WTC11 (cell line): ENCODE measurements around the gene GP2. TPM values are rescaled to one million over a fixed set of nuclear protein-coding genes. Genes with fewer than 3 reads are reported as not detected.
A peak's percentile ranks its signal among the peaks of the same experiment; 100 is the strongest.

ENCODE experiments used
- ATAC-seq: fragments of 200-7000 bp; cut with Tn5 transposase; 2 replicates; pipeline ENCODE4 v1.10.0; 2021; ENCODE audit warnings: mild to moderate bottlenecking, moderate library complexity
- CTCF ChIA-PET: fragments of 300-600 bp; sonication (Branson Sonifier 250); formaldehyde crosslinking; loops from one replicate; lab custom pipeline; 2021; ENCODE audit warnings: antibody characterized with exemption; lab: Charles Lee
- POLR2A ChIA-PET: fragments of 350-600 bp; sonication (Branson Sonifier 250); formaldehyde crosslinking; loops from one replicate; lab custom pipeline; 2021; ENCODE audit warnings: antibody characterized with exemption; lab: Charles Lee
- DNase-seq: peaks from one replicate; pipeline ENCODE4 v3.0.0; 2021; ENCODE audit warnings: low spot score
- H3K27ac Mint-ChIP-seq: 2 replicates; pipeline ENCODE4 v1.8.0; 2021; ENCODE audit warnings: mixed read lengths
- H3K27me3 Mint-ChIP-seq: 2 replicates; pipeline ENCODE4 v1.8.0; 2021; ENCODE audit warnings: low read depth, mild to moderate bottlenecking, moderate library complexity, mixed read lengths
- H3K36me3 Mint-ChIP-seq: 2 replicates; pipeline ENCODE4 v1.8.0; 2021; ENCODE audit warnings: mixed read lengths
- H3K4me1 Mint-ChIP-seq: 2 replicates; pipeline ENCODE4 v1.8.0; 2022; ENCODE audit warnings: mixed read lengths
- H3K4me3 Mint-ChIP-seq: 2 replicates; pipeline ENCODE4 v1.8.0; 2021; ENCODE audit warnings: mild to moderate bottlenecking, moderate library complexity, mixed read lengths
- H3K9me3 Mint-ChIP-seq: 2 replicates; pipeline ENCODE4 v1.8.0; 2021; ENCODE audit warnings: mixed read lengths
- AR ChIP-seq: fragments of 250-450 bp; sonication (Bioruptor Pico); IDR thresholded peaks from 2 replicates; pipeline ENCODE4 v1.9.0; 2021; ENCODE audit warnings: mild to moderate bottlenecking
- ATF3 ChIP-seq: sonication (generic); formaldehyde crosslinking; conservative IDR thresholded peaks from 2 replicates; pipeline ENCODE4 v1.8.1; 2022; ENCODE audit warnings: mild to moderate bottlenecking, missing genetic modification reagents
- CREB1 ChIP-seq: sonication (generic); formaldehyde crosslinking; IDR thresholded peaks from 2 replicates; pipeline ENCODE4 v1.8.0; 2023; ENCODE audit warnings: mild to moderate bottlenecking, missing genetic modification reagents
- E2F1 ChIP-seq: sonication (generic); formaldehyde crosslinking; IDR thresholded peaks from 2 replicates; pipeline ENCODE4 v1.8.0; 2022; ENCODE audit warnings: mild to moderate bottlenecking, missing genetic modification reagents
- ESRRA ChIP-seq: sonication (generic); formaldehyde crosslinking; IDR thresholded peaks from 2 replicates; pipeline ENCODE4 v1.8.1; 2022; ENCODE audit warnings: mild to moderate bottlenecking, missing genetic modification reagents, borderline replicate concordance
- FOXK1 ChIP-seq: sonication (generic); formaldehyde crosslinking; IDR thresholded peaks from 2 replicates; pipeline ENCODE4 v1.8.0; 2022; ENCODE audit warnings: mild to moderate bottlenecking, moderate library complexity, missing genetic modification reagents
- GTF2I ChIP-seq: fragments of 250-450 bp; sonication (Bioruptor Pico); conservative IDR thresholded peaks from 2 replicates; pipeline ENCODE4 v1.4.0; 2021; ENCODE audit warnings: mild to moderate bottlenecking
- HMGXB4 ChIP-seq: sonication (generic); formaldehyde crosslinking; IDR thresholded peaks from 2 replicates; pipeline ENCODE4 v1.8.1; 2023; ENCODE audit warnings: mild to moderate bottlenecking, moderate library complexity, missing genetic modification reagents
- MXD4 ChIP-seq: fragments of 250-450 bp; sonication (Bioruptor Pico); IDR thresholded peaks from 2 replicates; pipeline ENCODE4 v1.8.0; 2021; ENCODE audit warnings: mild to moderate bottlenecking, moderate library complexity, borderline replicate concordance
- NR3C1 ChIP-seq: sonication (generic); formaldehyde crosslinking; conservative IDR thresholded peaks from 2 replicates; pipeline ENCODE4 v1.8.1; 2023; ENCODE audit warnings: low read depth, mild to moderate bottlenecking, missing genetic modification reagents
- PREB ChIP-seq: sonication (generic); formaldehyde crosslinking; IDR thresholded peaks from 2 replicates; pipeline ENCODE4 v1.8.1; 2022; ENCODE audit warnings: mild to moderate bottlenecking, missing genetic modification reagents, moderate library complexity, borderline replicate concordance
- RELA ChIP-seq: sonication (generic); formaldehyde crosslinking; IDR thresholded peaks from 2 replicates; pipeline ENCODE4 v1.8.1; 2022; ENCODE audit warnings: missing genetic modification reagents, mild to moderate bottlenecking, borderline replicate concordance
- SMAD3 ChIP-seq: sonication (generic); formaldehyde crosslinking; IDR thresholded peaks from 2 replicates; pipeline ENCODE4 v1.8.0; 2022; ENCODE audit warnings: missing genetic modification reagents, mild to moderate bottlenecking, borderline replicate concordance
- SMAD4 ChIP-seq: sonication (generic); formaldehyde crosslinking; IDR thresholded peaks from 2 replicates; pipeline ENCODE4 v1.8.0; 2022; ENCODE audit warnings: mild to moderate bottlenecking, missing genetic modification reagents
- SOX15 ChIP-seq: fragments of 250-450 bp; sonication (Bioruptor Pico); IDR thresholded peaks from 2 replicates; pipeline ENCODE4 v1.9.0; 2021; ENCODE audit warnings: mild to moderate bottlenecking
- TP53 ChIP-seq: sonication (generic); formaldehyde crosslinking; IDR thresholded peaks from 2 replicates; pipeline ENCODE4 v1.8.1; 2023; ENCODE audit warnings: mild to moderate bottlenecking, missing genetic modification reagents
- ZBTB43 ChIP-seq: sonication (generic); formaldehyde crosslinking; IDR thresholded peaks from 2 replicates; pipeline ENCODE4 v1.8.1; 2023; ENCODE audit warnings: mild to moderate bottlenecking, missing genetic modification reagents
- ZNF138 ChIP-seq: sonication (generic); formaldehyde crosslinking; conservative IDR thresholded peaks from 2 replicates; pipeline ENCODE4 v1.8.1; 2022; ENCODE audit warnings: mild to moderate bottlenecking, moderate library complexity, missing genetic modification reagents
- ZNF219 ChIP-seq: sonication (generic); formaldehyde crosslinking; IDR thresholded peaks from 2 replicates; pipeline ENCODE4 v1.8.0; 2023; ENCODE audit warnings: missing genetic modification reagents, mild to moderate bottlenecking, borderline replicate concordance
- ZNF263 ChIP-seq: sonication (generic); formaldehyde crosslinking; IDR thresholded peaks from 2 replicates; pipeline ENCODE4 v1.8.1; 2022; ENCODE audit warnings: low read depth, mild to moderate bottlenecking, moderate library complexity, missing genetic modification reagents
- ZNF423 ChIP-seq: fragments of 250-450 bp; sonication (Bioruptor Pico); IDR thresholded peaks from 2 replicates; pipeline ENCODE4 v2.1.2; 2022; ENCODE audit warnings: mild to moderate bottlenecking, moderate library complexity
- total RNA-seq: library from RNA; stranded (reverse); gene quantifications from 3 replicates; pipeline ENCODE4 v1.2.3, GENCODE V29; 2021

Gene GP2
- total RNA-seq, 1 experiment from 2014 or later: 6.6 TPM

- no peaks in the 10 kb centered on the region for H3K36me3 Mint-ChIP-seq
- TF ChIP-seq PREB (CRISPR knock-in tag) (no peak), GTF2I (no peak), ESRRA (CRISPR knock-in tag) (no peak), TP53 (CRISPR knock-in tag) (no peak), SMAD3 (no peak), ATF3 (CRISPR knock-in tag) (no peak), ZNF423 (CRISPR knock-in tag) (no peak)
- TF ChIP-seq, all 79 proteins: peak for 0
- CTCF ChIA-PET: interaction anchor here (0.6 to 1.3 kb wide), 6 partner anchors 11 to 382 kb away, joined by 3 to 8 read pairs (median 4); no protein-coding TSS in a partner anchor
These were observed 37.7 kb downstream of the GP2 start for GRCh38 chr16:20289571-20289970.

GRCh38 chr16:20285993-20286499 is 41.3 kb downstream of the GP2 start:
- Mint-ChIP-seq H3K27ac (no peak overlapping the region), H3K4me3 (no peak overlapping the region), H3K4me1 (peaks cover 17% of the 10 kb centered on the region), H3K36me3 (no peaks in the 10 kb centered on the region), H3K9me3 (peaks cover 7% of the 10 kb centered on the region)
- no peak for DNase-seq
- POLR2A ChIA-PET: interaction anchor here (0.6 kb wide), 1 partner anchor 49 kb away, joined by 4 read pairs; no protein-coding TSS in a partner anchor
- CTCF ChIA-PET: interaction anchor here (0.8 to 1.2 kb wide), 2 partner anchors 14 to 379 kb away, joined by 3 to 5 read pairs; no protein-coding TSS in a partner anchor
- TF ChIP-seq ZNF219 (CRISPR knock-in tag): no peak
- no peak for TF ChIP-seq ZNF263 (CRISPR knock-in tag)
- no peak for TF ChIP-seq MXD4 (CRISPR knock-in tag)
- no peak for TF ChIP-seq ZNF138
- no peak for TF ChIP-seq AR (CRISPR knock-in tag)
- TF ChIP-seq ZNF423 (CRISPR knock-in tag): no peak
- no peak for TF ChIP-seq ZBTB43
- TF ChIP-seq SOX15 (CRISPR knock-in tag): no peak
- TF ChIP-seq RELA: no peak
- no peak for TF ChIP-seq SMAD4 (CRISPR knock-in tag)
- TF ChIP-seq FOXK1 (CRISPR knock-in tag): no peak
- TF ChIP-seq HMGXB4 (CRISPR knock-in tag): no peak
- TF ChIP-seq E2F1 (CRISPR knock-in tag): no peak
- no peak for TF ChIP-seq NR3C1
- no peak for TF ChIP-seq CREB1
- no peak for TF ChIP-seq ESRRA (CRISPR knock-in tag)
- TF ChIP-seq, all 79 proteins: peak for 0
- peaks cover 2% of the 10 kb centered on the region for H3K27me3 Mint-ChIP-seq
- ATAC-seq: peak; percentile 81

More at GRCh38 chr16:20289571-20289970, 37.7 kb downstream of the GP2 start:
- peaks cover 38% of the 10 kb centered on the region for H3K4me1 Mint-ChIP-seq
- H3K27ac Mint-ChIP-seq: no peak overlapping the region
- no peak overlapping the region for H3K4me3 Mint-ChIP-seq
- POLR2A ChIA-PET: no interaction called here
- ATAC-seq (no peak), DNase-seq (no peak)
- peaks cover 2% of the 10 kb centered on the region for H3K27me3 Mint-ChIP-seq
- H3K9me3 Mint-ChIP-seq: peaks cover 1% of the 10 kb centered on the region
